K562 (cell line): ENCODE measurements around the gene FBXW2. TPM values are rescaled to one million over a fixed set of nuclear protein-coding genes. Genes with fewer than 3 reads are reported as not detected.

Source experiments
- ARHGAP35 ChIP-seq: fragments of 450-650 bp; IDR thresholded peaks from 2 replicates; pipeline ENCODE4 v1.6.1; 2018; ENCODE audit not compliant: partially characterized antibody
- CAMTA2 ChIP-seq: fragments of 250-450 bp; sonication (Bioruptor Pico); conservative IDR thresholded peaks from 2 replicates; pipeline ENCODE4 v1.5.1; 2022
- CGGBP1 ChIP-seq: fragments of 250-450 bp; sonication (Bioruptor Pico); IDR thresholded peaks from 2 replicates; pipeline ENCODE4 v1.9.0; 2021; ENCODE audit warnings: mild to moderate bottlenecking
- DEAF1 ChIP-seq: fragments of 450-650 bp; formaldehyde crosslinking; IDR thresholded peaks from 2 replicates; pipeline ENCODE4 v1.4.0; 2020; ENCODE audit warnings: mild to moderate bottlenecking, moderate library complexity
- GTF2E2 ChIP-seq: fragments of 200-800 bp; sonication (Bioruptor generic); IDR thresholded peaks from 2 replicates; pipeline ENCODE4 v1.6.1; 2016; ENCODE audit warnings: missing genetic modification characterization, missing compliant biosample characterization
- HDAC3 ChIP-seq: fragments of 450-650 bp; IDR thresholded peaks from 2 replicates; pipeline ENCODE4 v1.6.1; 2018; ENCODE audit warnings: borderline replicate concordance, mild to moderate bottlenecking, moderate library complexity; ENCODE audit not compliant: partially characterized antibody
- KDM1A ChIP-seq, 2 experiments: fragments of 450-650 bp; IDR thresholded peaks; 2 replicates each; pipeline ENCODE4 v1.6.1; 2016; ENCODE audit warnings: mild to moderate bottlenecking in 2 of 2
- MNT ChIP-seq, 2 experiments: fragments of 450-650 bp; conservative IDR thresholded peaks; 2 replicates each; pipeline ENCODE4 v1.6.1; 2017; ENCODE audit warnings: mild to moderate bottlenecking in 2 of 2, moderate library complexity in 2 of 2
- MTA1 ChIP-seq: fragments of 450-650 bp; IDR thresholded peaks from 2 replicates; pipeline ENCODE4 v1.6.1; 2017; ENCODE audit warnings: borderline replicate concordance
- NR0B1 ChIP-seq: fragments of 450-650 bp; IDR thresholded peaks from one replicate; pipeline ENCODE4 v1.6.1; 2018; ENCODE audit warnings: mild to moderate bottlenecking, moderate library complexity; ENCODE audit not compliant: partially characterized antibody
- RCOR1 ChIP-seq, 2 experiments: IDR thresholded peaks; 2 replicates each; pipeline ENCODE4 v1.6.1; 2012; ENCODE audit warnings: low read depth in 2 of 2, low read length in 2 of 2, borderline replicate concordance in 1 of 2, improper control_type of control experiment in 1 of 2
- RFX1 ChIP-seq: fragments of 450-650 bp; IDR thresholded peaks from 2 replicates; pipeline ENCODE4 v1.6.1; 2016; ENCODE audit warnings: mild to moderate bottlenecking, moderate library complexity
- SIN3B ChIP-seq: fragments of 450-650 bp; IDR thresholded peaks from 2 replicates; pipeline ENCODE4 v1.6.1; 2017; ENCODE audit warnings: low read depth, mild to moderate bottlenecking, moderate library complexity
- SRSF9 ChIP-seq: fragments of 200-400 bp; formaldehyde crosslinking; IDR thresholded peaks from 2 replicates; pipeline ENCODE4 v1.6.1; 2017; ENCODE audit warnings: low read depth, low read length, borderline replicate concordance
- TEAD1 ChIP-seq, 2 experiments: fragments of 450-650 bp in 1 of 2; sonication (generic) in 1 of 2; formaldehyde crosslinking; IDR thresholded peaks; 2 replicates each; pipeline versions ENCODE4 v1.4.0 to v1.8.0; 2020 to 2022; ENCODE audit warnings: mild to moderate bottlenecking in 2 of 2, missing genetic modification reagents in 1 of 2
- TGIF2 ChIP-seq: sonication (generic); formaldehyde crosslinking; IDR thresholded peaks from 2 replicates; pipeline ENCODE4 v1.8.1; 2022; ENCODE audit warnings: mild to moderate bottlenecking, missing genetic modification reagents, moderate library complexity
- THRAP3 ChIP-seq: fragments of 450-650 bp; IDR thresholded peaks from 2 replicates; pipeline ENCODE4 v1.6.1; 2016; ENCODE audit warnings: mild to moderate bottlenecking, inconsistent platforms, borderline replicate concordance
- ZNF12 ChIP-seq: sonication (generic); formaldehyde crosslinking; IDR thresholded peaks from 2 replicates; pipeline ENCODE4 v1.4.0; 2020; ENCODE audit warnings: mild to moderate bottlenecking, missing genetic modification reagents
- ZNF124 ChIP-seq: sonication (generic); formaldehyde crosslinking; IDR thresholded peaks from 2 replicates; pipeline ENCODE4 v1.8.1; 2022; ENCODE audit warnings: missing genetic modification reagents
- ZNF280B ChIP-seq: fragments of 250-450 bp; sonication (Bioruptor Pico); IDR thresholded peaks from 2 replicates; pipeline ENCODE4 v1.5.1; 2021; ENCODE audit warnings: mild to moderate bottlenecking
- ZNF785 ChIP-seq: fragments of 250-450 bp; sonication (Bioruptor Pico); IDR thresholded peaks from 2 replicates; pipeline ENCODE4 v1.4.0; 2020; ENCODE audit warnings: mild to moderate bottlenecking
- ZNF830 ChIP-seq: fragments of 250-450 bp; sonication (Bioruptor Pico); IDR thresholded peaks from 2 replicates; pipeline ENCODE4 v1.5.0; 2021; ENCODE audit warnings: mild to moderate bottlenecking
- polyA plus RNA-seq, 8 experiments: library from polyadenylated mRNA; depleted of rRNA in 4 of 8; stranded (reverse) in 5 of 8; unstranded in 3 of 8; fragments of >200 nt; fragmentation: Nextera tagmentation in 2 of 8; fragmentation: Illumina TruSeq in 1 of 8; extraction: Ambion mirVana in 2 of 8; extraction: Trizol in 1 of 8; gene quantifications; 2 replicates each; pipeline versions ENCODE4 v1.2.1 to v1.2.3, GENCODE V29; 2011 to 2014; ENCODE audit warnings: inconsistent platforms in 1 of 8, missing spikeins in 1 of 8
- total RNA-seq, 7 experiments: library from RNA; depleted of rRNA in 6 of 7; stranded (reverse); fragments of >200 nt in 6 of 7; fragmentation: Illumina TruSeq in 2 of 7; extraction: Trizol in 2 of 7; gene quantifications; 2 replicates each; pipeline versions ENCODE4 v1.2.1 to v1.2.3, GENCODE V29; 2011 to 2021; ENCODE audit warnings: low replicate concordance in 1 of 7

FBXW2 gene
- total and polyA plus RNA-seq, 9 of the 15 experiments (the other 6 are each of a cell fraction or from before 2014, with no cell fraction given): 2.5 to 57.8 (median 28.1) TPM

- TF ChIP-seq MNT (conservative IDR thresholded peaks at IDR 0.05) (peak; percentile 91 to 95), ZNF12 (CRISPR knock-in tag) (peak; percentile 40; the same call in 1 of the 2 replicates), HDAC3 (peak; percentile 27), ZNF785 (no peak), TEAD1 (CRISPR knock-in tag; IDR thresholded peaks at IDR 0.05) (peak in 1 of 2 experiments; percentile 78; a peak in 2 of 4 replicates), KDM1A (IDR thresholded peaks at IDR 0.05) (no peak; a peak in 1 of 4 replicates), ZNF280B (CRISPR knock-in tag) (0 out of 2 replicates have a peak, but pooled peaks have one; percentile 57), SRSF9 (no peak), MTA1 (peak; percentile 98), ARHGAP35 (no peak), GTF2E2 (tag) (peak; percentile 57), SIN3B (peak; percentile 97), CAMTA2 (CRISPR knock-in tag) (peak; percentile 91; the same call in 1 of the 2 replicates), NR0B1 (no peak), CGGBP1 (CRISPR knock-in tag) (peak; percentile 74; the same call in 1 of the 2 replicates), THRAP3 (no peak; the same call in 1 of the 2 replicates), DEAF1 (no peak), RCOR1 (IDR thresholded peaks at IDR 0.05; ENCODE audit: borderline replicate concordance in 1 of 2, low read depth in 2 of 2, low read length in 2 of 2) (peak; percentile 56 to 79; a peak in 2 of 4 replicates), ZNF830 (peak; percentile 82; the same call in 1 of the 2 replicates), TGIF2 (no peak), ZNF124 (CRISPR knock-in tag) (no peak), RFX1 (no peak)
These were observed at the start of gene FBXW2 (continued) for GRCh38 chr9:120792898-120793765.
